H1 (cell line): Measurements from ENCODE around the gene MEF2C. TPM values are rescaled to one million over a fixed set of nuclear protein-coding genes. Genes with fewer than 3 reads are reported as not detected.
A peak's percentile ranks its signal among the peaks of the same experiment; 100 is the strongest.

ENCODE experiments used
- CTCF ChIA-PET: fragments of 300-600 bp; sonication (Branson Sonifier 250); formaldehyde crosslinking; loops from one replicate; lab custom pipeline; 2021; ENCODE audit not compliant: partially characterized antibody; lab: Charles Lee
- POLR2A ChIA-PET: fragments of 300-600 bp; sonication (Branson Sonifier 250); formaldehyde crosslinking; loops from one replicate; lab custom pipeline; 2021; ENCODE audit warnings: inconsistent platforms; ENCODE audit not compliant: partially characterized antibody; lab: Charles Lee
- DNase-seq, 2 experiments: peaks; one replicate each; pipeline versions ENCODE4 v3.0.0 to v3.0.0-alpha.2; 2010 to 2022; ENCODE audit warnings: low spot score in 2 of 2, low read depth in 1 of 2, mixed read lengths in 1 of 2
- FAIRE-seq: peaks from 2 replicates; lab custom pipeline; 2011; peaks lifted over from hg19 to GRCh38; lab: Jason Lieb, UNC
- H2AFZ ChIP-seq: 2 replicates; pipeline ENCODE4 v1.8.1; 2012; ENCODE audit warnings: low read length, inconsistent platforms
- H2AK5ac ChIP-seq: 2 replicates; pipeline ENCODE4 v1.6.1; 2013; ENCODE audit warnings: low read depth, low read length
- H2BK120ac ChIP-seq: replicated peaks from 2 replicates; pipeline ENCODE3; 2013; ENCODE audit warnings: low read depth, low read length, inconsistent platforms
- H2BK12ac ChIP-seq: 2 replicates; pipeline ENCODE4 v1.6.1; 2013; ENCODE audit warnings: low read depth, low read length
- H2BK15ac ChIP-seq: 2 replicates; pipeline ENCODE4 v1.6.1; 2013; ENCODE audit warnings: low read length
- H2BK20ac ChIP-seq: 2 replicates; pipeline ENCODE4 v1.6.1; 2013; ENCODE audit warnings: low read length
- H2BK5ac ChIP-seq: 2 replicates; pipeline ENCODE4 v1.6.1; 2013; ENCODE audit warnings: low read depth, low read length
- H3K14ac ChIP-seq: 2 replicates; pipeline ENCODE4 v1.6.1; 2013; ENCODE audit warnings: inconsistent platforms; ENCODE audit not compliant: insufficient read length
- H3K18ac ChIP-seq: 2 replicates; pipeline ENCODE4 v1.6.1; 2013; ENCODE audit warnings: low read length; ENCODE audit errors: extremely low read depth
- H3K23ac ChIP-seq: 2 replicates; pipeline ENCODE4 v1.6.1; 2013; ENCODE audit warnings: inconsistent platforms; ENCODE audit not compliant: insufficient read length
- H3K23me2 ChIP-seq: 2 replicates; pipeline ENCODE4 v1.6.1; 2013; ENCODE audit warnings: low read depth, low read length
- H3K27ac ChIP-seq: 2 replicates; pipeline ENCODE4 v1.6.1; 2011; ENCODE audit warnings: low read depth, low read length, inconsistent platforms
- H3K27me3 ChIP-seq, 4 experiments: replicated peaks in 1 of 4; 1 replicate in 1 of 4; 2 replicates in 3 of 4; pipeline versions ENCODE4 v1.6.1 to v1.8.1; 2011 to 2013; ENCODE audit warnings: low read length in 3 of 4, mild to moderate bottlenecking in 3 of 4, inconsistent platforms in 2 of 4, mixed read lengths in 2 of 4, moderate library complexity in 1 of 4; ENCODE audit not compliant: control insufficient read depth in 3 of 4, insufficient read depth in 3 of 4; ENCODE audit errors: extremely low read depth in 1 of 4
- H3K36me3 ChIP-seq, 4 experiments: 2 replicates each; pipeline versions ENCODE4 v1.6.1 to v1.8.1; 2011 to 2013; ENCODE audit warnings: mild to moderate bottlenecking in 4 of 4, low read length in 3 of 4, moderate library complexity in 2 of 4, control low read depth in 1 of 4, inconsistent platforms in 1 of 4; ENCODE audit not compliant: insufficient read depth in 4 of 4, control insufficient read depth in 2 of 4
- H3K4ac ChIP-seq: replicated peaks from 2 replicates; pipeline ENCODE3; 2013; ENCODE audit warnings: low read length, low read depth, mixed read lengths, inconsistent platforms; ENCODE audit not compliant: insufficient read length
- H3K4me1 ChIP-seq, 4 experiments: replicated peaks in 1 of 4; 1 replicate in 1 of 4; 2 replicates in 3 of 4; pipeline versions ENCODE4 v1.6.1 to v1.8.1; 2011 to 2013; ENCODE audit warnings: low read length in 3 of 4, inconsistent platforms in 2 of 4, mixed read lengths in 1 of 4; ENCODE audit not compliant: insufficient read depth in 4 of 4, control insufficient read depth in 3 of 4
- H3K4me2 ChIP-seq, 2 experiments: 2 replicates each; pipeline versions ENCODE4 v1.6.1 to v1.8.1; 2011 to 2013; ENCODE audit warnings: low read depth in 2 of 2, low read length in 2 of 2, control low read depth in 1 of 2, inconsistent platforms in 1 of 2, mild to moderate bottlenecking in 1 of 2; ENCODE audit not compliant: insufficient read depth in 1 of 2
- H3K4me3 ChIP-seq, 4 experiments: fragments of 200-600, 300-600 bp in 1 of 4; sonication (generic), shearing (Covaris generic), sonication (Bioruptor Twin) in 1 of 4; 2 replicates each; pipeline versions ENCODE4 v1.5.1 to v1.8.1; 2011 to 2016; ENCODE audit warnings: low read length in 4 of 4, low read depth in 3 of 4, control low read depth in 2 of 4, inconsistent platforms in 2 of 4, mild to moderate bottlenecking in 2 of 4, mixed read lengths in 1 of 4, moderate library complexity in 1 of 4; ENCODE audit not compliant: insufficient read depth in 2 of 4; ENCODE audit errors: extremely low read depth in 1 of 4
- H3K56ac ChIP-seq: replicated peaks from 2 replicates; pipeline ENCODE3; 2013; ENCODE audit warnings: low read depth, mild to moderate bottlenecking, mixed read lengths, low read length, inconsistent platforms; ENCODE audit not compliant: insufficient read length
- H3K79me1 ChIP-seq: 2 replicates; pipeline ENCODE4 v1.6.1; 2013; ENCODE audit warnings: low read depth, low read length, control low read depth
- H3K79me2 ChIP-seq, 2 experiments: 2 replicates each; pipeline versions ENCODE4 v1.6.1 to v1.8.1; 2012 to 2013; ENCODE audit warnings: low read length in 2 of 2, mild to moderate bottlenecking in 2 of 2, inconsistent platforms in 1 of 2; ENCODE audit not compliant: insufficient read depth in 2 of 2, control insufficient read depth in 1 of 2
- H3K9ac ChIP-seq, 4 experiments: replicated peaks in 1 of 4; 1 replicate in 1 of 4; 2 replicates in 3 of 4; pipeline versions ENCODE4 v1.6.1 to v1.8.1; 2011 to 2013; ENCODE audit warnings: low read depth in 3 of 4, low read length in 3 of 4, control low read depth in 2 of 4, mild to moderate bottlenecking in 2 of 4, moderate library complexity in 2 of 4, inconsistent platforms in 1 of 4; ENCODE audit errors: extremely low read depth in 1 of 4
- H3K9me3 ChIP-seq, 2 experiments: 2 replicates each; pipeline versions ENCODE4 v1.6.1 to v1.8.1; 2012 to 2013; ENCODE audit warnings: mild to moderate bottlenecking in 2 of 2, moderate library complexity in 2 of 2, control low read depth in 1 of 2, inconsistent platforms in 1 of 2, low read depth in 1 of 2, low read length in 1 of 2, mixed read lengths in 1 of 2; ENCODE audit not compliant: insufficient read depth in 2 of 2
- H4K20me1 ChIP-seq, 2 experiments: replicated peaks in 1 of 2; 2 replicates each; pipeline versions ENCODE3 to v1.8.1; 2011 to 2013; ENCODE audit warnings: inconsistent platforms in 2 of 2, low read length in 2 of 2, mild to moderate bottlenecking in 1 of 2; ENCODE audit not compliant: insufficient read depth in 2 of 2, control insufficient read depth in 1 of 2
- H4K5ac ChIP-seq: 2 replicates; pipeline ENCODE4 v1.6.1; 2013; ENCODE audit warnings: low read length, low read depth, mixed read lengths, inconsistent platforms; ENCODE audit not compliant: insufficient read length
- H4K8ac ChIP-seq: 2 replicates; pipeline ENCODE4 v1.8.0; 2013; ENCODE audit warnings: mild to moderate bottlenecking, moderate library complexity, low read length, inconsistent platforms; ENCODE audit not compliant: insufficient read depth; ENCODE audit errors: extremely low read depth
- H4K91ac ChIP-seq: replicated peaks from 2 replicates; pipeline ENCODE3; 2013; ENCODE audit warnings: low read length, mixed read lengths, inconsistent platforms; ENCODE audit not compliant: insufficient read length
- CTBP2 ChIP-seq: IDR thresholded peaks from 2 replicates; pipeline ENCODE4 v1.7.0; 2011; ENCODE audit warnings: borderline replicate concordance, mild to moderate bottlenecking, moderate library complexity, mixed read lengths, low read length; ENCODE audit not compliant: insufficient read depth, insufficient read length
- JUN ChIP-seq: IDR thresholded peaks from 2 replicates; pipeline ENCODE4 v1.6.1; 2011; ENCODE audit warnings: low read depth, mild to moderate bottlenecking, improper control_type of control experiment, low read length
- SIN3A ChIP-seq, 2 experiments: IDR thresholded peaks in 1 of 2; conservative IDR thresholded peaks in 1 of 2; 2 replicates each; pipeline ENCODE4 v1.6.1; 2011 to 2012; ENCODE audit warnings: low read length in 2 of 2, improper control_type of control experiment in 1 of 2, low read depth in 1 of 2, mild to moderate bottlenecking in 1 of 2
- SP1 ChIP-seq: IDR thresholded peaks from 2 replicates; pipeline ENCODE4 v1.6.1; 2011; ENCODE audit warnings: low read depth, low read length
- SP4 ChIP-seq: IDR thresholded peaks from 2 replicates; pipeline ENCODE4 v1.6.1; 2012; ENCODE audit warnings: low read length, inconsistent platforms
- SUZ12 ChIP-seq: fragments of 200-600 bp; sonication (generic); IDR thresholded peaks from 2 replicates; pipeline ENCODE4 v1.6.1; 2012; ENCODE audit warnings: mild to moderate bottlenecking, inconsistent platforms, low read length, moderate library complexity, mixed read lengths
- polyA plus RNA-seq, 7 experiments: library from polyadenylated mRNA; depleted of rRNA in 3 of 7; stranded (reverse) in 5 of 7; unstranded in 2 of 7; fragments of >200 nt in 5 of 7; fragments of 200-250 nt in 2 of 7; gene quantifications; 1 replicate in 5 of 7; 2 replicates in 1 of 7; 4 replicates in 1 of 7; pipeline versions ENCODE4 v1.2.1 to v1.2.3, GENCODE V29; 2011 to 2013; ENCODE audit warnings: missing spikeins in 2 of 7, mixed read lengths in 2 of 7
- total RNA-seq: library from RNA; stranded (reverse); fragmentation: NEBNext Ultra II Directional; extraction: Animal tissue kit (Norgen Biotek cat#: 25700); gene quantifications from 2 replicates; pipeline ENCODE4 v1.2.1, GENCODE V29; 2021

MEF2C gene
- total and polyA plus RNA-seq, 2 of the 8 experiments (the other 6 are each of a cell fraction or from before 2014, with no cell fraction given), result 0.59 to 0.99 TPM

DNA sequence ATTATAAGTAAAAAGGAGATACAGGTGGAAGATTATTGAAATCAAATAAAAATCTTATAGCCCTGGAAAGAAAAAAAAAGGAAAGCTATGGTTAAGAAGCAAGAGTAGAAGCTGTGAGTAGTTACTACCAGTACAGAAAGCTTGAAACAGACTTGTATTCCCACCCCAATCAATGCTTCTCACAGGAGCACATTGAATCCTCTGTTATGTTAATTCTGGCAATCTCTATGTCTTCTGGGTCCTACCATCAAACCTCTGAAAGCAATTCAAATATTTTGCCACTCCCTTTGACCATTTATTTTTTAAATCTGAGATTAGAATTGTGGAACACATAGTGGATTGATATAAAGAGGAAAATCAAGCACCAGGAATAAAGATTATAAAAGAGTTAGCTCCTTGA lies 186.5 kb downstream of the MEF2C start:
- H3K18ac ChIP-seq, result no peak overlapping the region
- no peak overlapping the region for H4K5ac ChIP-seq
- TF ChIP-seq SIN3A (conservative IDR thresholded peaks at IDR 0.05 in 1 of 2, IDR thresholded peaks at IDR 0.05 in 1 of 2; ENCODE audit: low read depth in 1 of 2, low read length in 2 of 2) (no peak), SP4 (no peak), SUZ12 (no peak), JUN (no peak), SP1 (peak; percentile 36; the same call in 1 of the 2 replicates), CTBP2 (no peak)
- no peaks in the 10 kb centered on the region; a peak in 1 of 4 replicates for H3K9me3 ChIP-seq
- H3K27me3 ChIP-seq, result peaks cover 39 to 47% (median 44%) of the 10 kb centered on the region in 4 experiments
- H3K4me2 ChIP-seq, result no peak overlapping the region
- H4K20me1 ChIP-seq, result peaks cover 0 to 8% of the 10 kb centered on the region in 2 experiments
- no peak overlapping the region for H2AK5ac ChIP-seq
- H2BK5ac ChIP-seq, result no peak overlapping the region
- H3K56ac ChIP-seq, result no peak overlapping the region
- peak overlapping the region in 1 of 4 experiments; percentile 12; a peak in 1 of 8 replicates for H3K4me3 ChIP-seq
- no peak overlapping the region for H2BK20ac ChIP-seq
- ChIA-PET CTCF (interaction anchor here (0.6 to 4.2 kb wide), 7 partner anchors 12 to 1778 kb away, joined by 3 to 25 read pairs (median 3); partner anchors contain the start of genes MBLAC2 and POLR3G), POLR2A (interaction anchor here (1.1 kb wide), 1 partner anchor 24 kb away, joined by 4 read pairs; no protein-coding TSS in a partner anchor)
- FAIRE-seq (peak; percentile 83), DNase-seq (no peak)
- no peak overlapping the region for H4K91ac ChIP-seq
- no peak overlapping the region for H4K8ac ChIP-seq
- no peak overlapping the region for H3K4ac ChIP-seq
- H3K23ac ChIP-seq, result no peak overlapping the region
- peaks cover 20 to 24% (median 23%) of the 10 kb centered on the region in 4 experiments for H3K4me1 ChIP-seq
- H3K14ac ChIP-seq, result no peak overlapping the region
- no peaks in the 10 kb centered on the region for H3K79me1 ChIP-seq
- H2BK12ac ChIP-seq, result no peak overlapping the region
- H3K23me2 ChIP-seq, result peaks cover 5% of the 10 kb centered on the region; the same call in 1 of the 2 replicates
- H3K9ac ChIP-seq, result no peak overlapping the region
- no peaks in the 10 kb centered on the region for H3K36me3 ChIP-seq
- H3K27ac ChIP-seq, result no peak overlapping the region
- H3K79me2 ChIP-seq, result no peaks in the 10 kb centered on the region
- H2AFZ ChIP-seq, result no peak overlapping the region
- no peak overlapping the region for H2BK15ac ChIP-seq
- no peak overlapping the region for H2BK120ac ChIP-seq
